T-helper 2 cell treated with Interferon-gamma antibody and Interleukin-4, amounts not matched to agents 5 μg/mL and 100 μg/mL, for 36 hours (primary cell): ENCODE data around the gene FZD10.

Source experiments
- DNase-seq: peaks from one replicate; pipeline ENCODE4 v3.0.0; 2021; ENCODE audit warnings: low spot score
- H3K27ac Mint-ChIP-seq: one replicate; pipeline ENCODE4 v1.8.0; 2021; ENCODE audit warnings: mild to moderate bottlenecking, mixed read lengths
- H3K27me3 Mint-ChIP-seq: one replicate; pipeline ENCODE4 v1.8.0; 2021; ENCODE audit warnings: low read depth, mixed read lengths
- H3K36me3 Mint-ChIP-seq: one replicate; pipeline ENCODE4 v1.8.0; 2021; ENCODE audit warnings: low read depth, mixed read lengths
- H3K4me1 Mint-ChIP-seq: one replicate; pipeline ENCODE4 v1.8.0; 2021; ENCODE audit warnings: low read depth, mixed read lengths
- H3K4me3 Mint-ChIP-seq: one replicate; pipeline ENCODE4 v1.8.0; 2022; ENCODE audit warnings: mild to moderate bottlenecking, moderate library complexity, mixed read lengths
- H3K9me3 Mint-ChIP-seq: one replicate; pipeline ENCODE4 v1.8.0; 2021; ENCODE audit warnings: mixed read lengths

Gene FZD10

DNA sequence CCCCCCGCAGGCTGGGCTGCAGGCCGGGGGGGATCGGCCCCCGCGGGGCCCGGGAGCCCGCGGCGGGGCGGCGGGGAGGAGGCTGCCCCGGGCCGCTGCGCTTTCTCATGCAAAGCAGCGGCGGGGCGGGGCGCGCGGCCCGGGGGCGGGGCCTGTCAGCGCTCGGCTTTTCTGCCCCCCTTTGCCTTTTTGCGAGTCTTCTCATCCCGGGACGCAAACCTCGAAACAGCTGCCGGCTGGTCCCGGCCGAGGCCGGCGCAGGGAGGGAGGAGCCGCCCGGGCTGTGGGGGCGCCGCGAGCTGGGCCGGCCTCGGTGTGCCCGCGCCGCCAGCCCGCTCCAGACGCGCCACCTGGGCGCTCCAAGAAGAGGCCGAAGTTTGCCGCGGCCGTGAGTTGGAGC, at the start of gene FZD10:
Gene FZD10, plus strand, starts transcription at position 198 of the 400 bp plus-strand sequence. CDS start 479 bp downstream, outside the sequence.
- H3K4me3 Mint-ChIP-seq, result peak within 1 kb of the TSS; percentile 66

GRCh38 chr12:130114952-130115351, 47.3 kb upstream of the FZD10 start:
- no peaks in the 10 kb centered on the region for H3K27me3 Mint-ChIP-seq
- H3K27ac Mint-ChIP-seq, result no peak overlapping the region
- H3K4me1 Mint-ChIP-seq, result no peaks in the 10 kb centered on the region
- no peak for DNase-seq
- no peak overlapping the region for H3K4me3 Mint-ChIP-seq
- H3K9me3 Mint-ChIP-seq, result no peaks in the 10 kb centered on the region
- H3K36me3 Mint-ChIP-seq, result no peaks in the 10 kb centered on the region

More for the DNA sequence above, at the start of gene FZD10:
- H3K4me1 Mint-ChIP-seq, result no peaks in the 10 kb centered on the region
- H3K36me3 Mint-ChIP-seq, result no peaks in the 10 kb centered on the region
- no peak for DNase-seq
- H3K27me3 Mint-ChIP-seq, result peaks cover 45% of the 10 kb centered on the region
- H3K9me3 Mint-ChIP-seq, result no peaks in the 10 kb centered on the region
- H3K27ac Mint-ChIP-seq, result no peak within 1 kb of the TSS

DNA sequence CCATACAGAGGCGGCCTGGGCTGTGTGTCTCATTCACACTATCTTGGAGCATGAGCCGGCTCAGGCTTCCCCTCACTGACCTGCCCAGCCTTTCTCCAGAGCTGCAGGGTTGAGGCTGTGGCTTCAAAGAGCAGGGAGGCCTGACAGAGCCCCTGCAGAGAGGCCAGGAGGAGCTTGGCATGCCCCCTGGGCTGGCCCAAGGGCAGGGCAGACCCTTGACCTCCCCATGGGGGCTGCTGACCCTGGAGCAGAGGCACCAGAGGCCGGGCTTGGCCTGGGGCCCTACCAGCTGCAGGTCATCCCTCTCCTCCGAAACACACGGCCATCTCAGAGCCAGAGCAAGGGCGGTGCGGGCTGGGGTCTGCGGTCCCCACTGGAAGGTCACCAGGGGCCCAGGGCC, 46.6 kb upstream of the FZD10 start:
- H3K36me3 Mint-ChIP-seq, result no peaks in the 10 kb centered on the region
- no peaks in the 10 kb centered on the region for H3K4me1 Mint-ChIP-seq
- H3K27ac Mint-ChIP-seq, result no peak overlapping the region
- no peaks in the 10 kb centered on the region for H3K9me3 Mint-ChIP-seq
- H3K4me3 Mint-ChIP-seq, result no peak overlapping the region
- no peak for DNase-seq
- no peaks in the 10 kb centered on the region for H3K27me3 Mint-ChIP-seq

DNA sequence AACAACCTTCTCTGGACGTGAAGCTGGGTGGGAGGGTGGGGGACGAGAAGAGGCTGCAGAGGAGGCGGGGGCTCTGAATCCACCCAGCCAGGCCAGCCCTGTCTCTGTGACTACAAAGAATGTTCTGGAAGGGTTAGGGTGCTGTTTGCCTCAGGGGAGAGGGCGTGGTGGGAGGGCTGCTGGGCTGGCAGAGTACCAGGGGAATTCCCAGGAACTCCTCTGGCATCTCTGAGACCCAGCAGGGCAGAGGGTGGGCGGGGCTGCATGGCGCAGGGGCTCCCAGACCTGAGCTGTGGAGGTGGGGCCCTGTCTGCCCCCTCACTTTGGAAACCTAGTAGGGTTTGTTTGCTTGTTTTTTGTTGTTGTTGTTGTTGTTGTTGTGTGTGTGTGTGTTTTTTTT, 45.5 kb upstream of the FZD10 start:
- Mint-ChIP-seq H3K9me3 (no peaks in the 10 kb centered on the region), H3K4me1 (no peaks in the 10 kb centered on the region), H3K27me3 (no peaks in the 10 kb centered on the region), H3K27ac (no peak overlapping the region), H3K4me3 (no peak overlapping the region), H3K36me3 (no peaks in the 10 kb centered on the region)
- DNase-seq, result no peak

GRCh38 chr12:130117233-130117632, 45.0 kb upstream of the FZD10 start:
- H3K36me3 Mint-ChIP-seq, result no peaks in the 10 kb centered on the region
- no peak overlapping the region for H3K4me3 Mint-ChIP-seq
- H3K27me3 Mint-ChIP-seq, result no peaks in the 10 kb centered on the region
- DNase-seq, result no peak
- H3K27ac Mint-ChIP-seq, result no peak overlapping the region
- H3K4me1 Mint-ChIP-seq, result no peaks in the 10 kb centered on the region
- H3K9me3 Mint-ChIP-seq, result no peaks in the 10 kb centered on the region

- H3K4me1 Mint-ChIP-seq, result no peaks in the 10 kb centered on the region
- H3K9me3 Mint-ChIP-seq, result no peaks in the 10 kb centered on the region
- no peak overlapping the region for H3K4me3 Mint-ChIP-seq
- H3K27ac Mint-ChIP-seq, result no peak overlapping the region
- no peak for DNase-seq
- no peaks in the 10 kb centered on the region for H3K27me3 Mint-ChIP-seq
- H3K36me3 Mint-ChIP-seq, result no peaks in the 10 kb centered on the region
These were observed 44.6 kb upstream of the FZD10 start for GRCh38 chr12:130117701-130118100.

DNA sequence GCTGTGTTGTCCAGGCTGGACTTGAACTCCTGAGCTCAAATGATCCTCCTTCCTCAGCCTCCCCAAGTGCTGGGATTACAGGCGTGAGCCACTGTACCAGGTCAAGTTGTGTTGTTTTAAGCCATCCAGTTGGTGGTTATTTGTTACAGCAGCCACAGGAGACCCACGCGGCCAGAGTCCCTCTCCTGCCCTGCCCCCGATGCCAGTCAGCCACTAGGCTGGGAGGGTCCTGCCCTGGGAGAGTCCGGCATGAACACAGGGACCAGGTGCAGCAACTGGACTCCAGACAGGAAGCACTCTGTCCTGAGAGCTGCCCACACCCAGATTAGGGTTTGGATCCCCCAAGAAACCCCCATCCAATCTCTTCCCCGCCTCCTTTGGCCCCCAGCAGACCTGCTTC, 44.1 kb upstream of the FZD10 start:
- Mint-ChIP-seq H3K4me1 (no peaks in the 10 kb centered on the region), H3K27me3 (no peaks in the 10 kb centered on the region), H3K9me3 (no peaks in the 10 kb centered on the region), H3K27ac (no peak overlapping the region), H3K4me3 (no peak overlapping the region), H3K36me3 (no peaks in the 10 kb centered on the region)
- DNase-seq, result no peak

DNA sequence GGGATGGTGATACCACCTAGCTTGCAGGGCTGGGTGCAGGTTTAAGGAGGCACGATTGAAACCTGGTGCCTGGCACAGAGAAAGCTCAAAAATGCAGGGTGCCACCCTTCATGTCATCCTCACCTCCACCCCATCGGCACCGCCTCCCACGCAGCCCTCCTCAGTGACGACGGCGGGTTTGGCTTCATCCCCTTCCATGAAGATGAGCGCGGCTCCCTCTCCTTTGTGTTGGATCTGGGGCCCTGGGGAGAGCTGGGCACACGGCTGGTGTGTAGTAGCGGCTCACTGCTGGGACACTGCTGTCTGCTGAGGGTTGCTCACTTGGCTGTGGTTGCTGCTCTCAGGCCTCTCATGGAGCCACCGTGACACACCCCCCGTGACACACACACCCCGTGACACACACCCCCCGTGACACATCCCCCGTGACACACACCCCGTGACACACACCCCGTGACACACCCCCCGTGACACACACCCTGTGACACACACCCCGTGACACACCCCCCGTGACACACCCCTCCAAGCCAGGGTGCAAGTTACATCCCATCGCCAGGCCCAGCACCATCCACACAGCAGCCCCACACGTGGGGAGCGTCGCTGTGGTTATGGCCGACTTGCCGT, 42.9 kb upstream of the FZD10 start:
- no peaks in the 10 kb centered on the region for H3K9me3 Mint-ChIP-seq
- H3K4me1 Mint-ChIP-seq, result no peaks in the 10 kb centered on the region
- DNase-seq, result no peak

GRCh38 chr12:130120012-130120805, 42.1 kb upstream of the FZD10 start:
- DNase-seq, result no peak
- H3K27me3 Mint-ChIP-seq, result no peaks in the 10 kb centered on the region
- no peak overlapping the region for H3K27ac Mint-ChIP-seq
- no peak overlapping the region for H3K4me3 Mint-ChIP-seq
- no peaks in the 10 kb centered on the region for H3K36me3 Mint-ChIP-seq
- no peaks in the 10 kb centered on the region for H3K9me3 Mint-ChIP-seq
- H3K4me1 Mint-ChIP-seq, result no peaks in the 10 kb centered on the region

More for the DNA sequence above, 42.9 kb upstream of the FZD10 start:
- Mint-ChIP-seq H3K27ac (no peak overlapping the region), H3K4me3 (no peak overlapping the region), H3K36me3 (no peaks in the 10 kb centered on the region), H3K27me3 (no peaks in the 10 kb centered on the region)

- Mint-ChIP-seq H3K9me3 (no peaks in the 10 kb centered on the region), H3K27me3 (no peaks in the 10 kb centered on the region), H3K4me1 (no peaks in the 10 kb centered on the region), H3K4me3 (no peak overlapping the region), H3K27ac (no peak overlapping the region), H3K36me3 (no peaks in the 10 kb centered on the region)
- no peak for DNase-seq
These were observed 40.9 kb upstream of the FZD10 start for GRCh38 chr12:130121226-130122000.

DNA sequence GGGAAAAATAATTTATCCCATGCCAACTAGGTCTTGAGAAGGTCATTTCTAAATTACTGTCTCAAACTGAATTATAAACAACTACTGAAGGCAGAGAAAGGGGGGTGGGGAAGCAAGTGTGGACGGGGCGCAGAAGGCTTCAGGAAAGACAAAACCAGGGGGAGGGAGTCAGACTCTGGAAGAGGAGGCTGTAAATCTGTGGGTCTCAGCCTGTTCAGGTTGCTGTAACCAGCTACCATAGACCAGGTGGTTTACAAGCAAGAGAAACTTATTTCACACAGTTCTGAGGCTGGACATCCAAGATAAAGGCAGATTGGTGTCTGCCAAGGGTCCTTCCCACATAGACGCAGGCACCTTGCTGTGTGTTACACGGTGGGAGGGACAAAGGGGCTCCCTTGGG, 39.9 kb upstream of the FZD10 start:
- no peak overlapping the region for H3K27ac Mint-ChIP-seq
- no peak overlapping the region for H3K4me3 Mint-ChIP-seq
- H3K9me3 Mint-ChIP-seq, result no peaks in the 10 kb centered on the region
- H3K4me1 Mint-ChIP-seq, result no peaks in the 10 kb centered on the region
- no peak for DNase-seq
- no peaks in the 10 kb centered on the region for H3K36me3 Mint-ChIP-seq
- no peaks in the 10 kb centered on the region for H3K27me3 Mint-ChIP-seq

- H3K4me1 Mint-ChIP-seq, result no peaks in the 10 kb centered on the region
- H3K27ac Mint-ChIP-seq, result no peak overlapping the region
- no peaks in the 10 kb centered on the region for H3K36me3 Mint-ChIP-seq
- no peaks in the 10 kb centered on the region for H3K9me3 Mint-ChIP-seq
- no peak overlapping the region for H3K4me3 Mint-ChIP-seq
- no peak for DNase-seq
- H3K27me3 Mint-ChIP-seq, result no peaks in the 10 kb centered on the region
These were observed 38.2 kb upstream of the FZD10 start for GRCh38 chr12:130124106-130124505.

- Mint-ChIP-seq H3K27me3 (no peaks in the 10 kb centered on the region), H3K27ac (no peak overlapping the region), H3K4me3 (no peak overlapping the region), H3K9me3 (no peaks in the 10 kb centered on the region), H3K4me1 (no peaks in the 10 kb centered on the region), H3K36me3 (no peaks in the 10 kb centered on the region)
- DNase-seq, result no peak
These were observed 37.5 kb upstream of the FZD10 start for GRCh38 chr12:130124605-130125244.

DNA sequence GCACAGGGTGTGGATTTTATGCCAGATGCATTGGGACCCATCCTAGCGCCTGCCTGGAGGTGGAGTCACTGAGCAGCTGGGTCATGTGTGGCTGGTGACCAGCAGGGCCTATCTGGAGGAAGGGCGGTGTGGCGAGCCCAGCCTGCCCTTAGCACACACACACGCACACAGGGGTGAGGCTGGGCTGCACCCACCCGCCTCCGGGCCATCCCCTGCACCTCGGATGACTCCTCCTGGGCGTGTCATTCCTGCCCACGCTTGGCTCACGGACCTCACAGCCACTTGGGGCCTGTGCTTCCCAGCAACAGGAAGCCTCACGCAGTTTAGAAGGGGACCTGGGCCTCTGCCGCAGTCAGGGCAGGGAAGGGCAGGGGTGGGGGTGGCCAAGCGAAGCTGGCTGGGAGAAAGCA, 36.2 kb upstream of the FZD10 start:
- no peak overlapping the region for H3K27ac Mint-ChIP-seq
- no peaks in the 10 kb centered on the region for H3K36me3 Mint-ChIP-seq
- H3K27me3 Mint-ChIP-seq, result no peaks in the 10 kb centered on the region
- no peaks in the 10 kb centered on the region for H3K9me3 Mint-ChIP-seq
- no peak overlapping the region for H3K4me3 Mint-ChIP-seq
- DNase-seq, result no peak
- no peaks in the 10 kb centered on the region for H3K4me1 Mint-ChIP-seq
